RWPE1 (cell line): ENCODE data around the gene SOX18.

ENCODE experiments used
- CTCF ChIA-PET: fragments of 350-600 bp; sonication (Branson Sonifier 250); formaldehyde crosslinking; extraction: SDS; loops from one replicate; lab custom pipeline; 2021; lab: Yijun Ruan, JAX
- POLR2A ChIA-PET: fragments of 400-600 bp; formaldehyde crosslinking; extraction: SDS; loops from one replicate; lab custom pipeline; 2020; ENCODE audit warnings: antibody characterized with exemption; ENCODE audit not compliant: low non-redundant PET; lab: Yijun Ruan, JAX
- DNase-seq: peaks from one replicate; pipeline ENCODE4 v3.0.0; 2012; ENCODE audit warnings: low spot score
- H3K27ac ChIP-seq: fragments of 450-650 bp; 2 replicates; pipeline ENCODE4 v1.5.1; 2017
- TF ChIP-seq, protein P1 (sequence below): fragments of 450-650 bp; conservative IDR thresholded peaks from 2 replicates; pipeline ENCODE4 v1.5.1; 2017; ENCODE audit warnings: low read depth, mild to moderate bottlenecking

SOX18 gene

DNA sequence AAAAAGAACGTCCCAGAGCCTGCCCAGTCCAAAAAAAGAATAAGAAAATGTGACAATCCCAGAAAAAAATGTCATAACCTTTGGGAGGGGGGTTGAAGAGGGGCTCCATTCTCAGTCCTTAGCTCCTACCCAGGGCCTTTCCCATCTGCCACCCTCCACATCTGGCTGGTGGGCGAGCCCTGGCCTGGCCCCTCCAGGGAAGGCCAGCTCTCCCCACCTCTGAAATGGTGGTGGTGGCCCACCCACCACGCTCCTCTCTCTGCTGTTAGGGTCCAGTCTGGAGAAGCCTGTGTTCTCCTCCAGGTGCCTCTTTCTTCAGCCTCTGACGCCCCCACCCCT, 29.5 kb upstream of the SOX18 start:
- peak overlapping the region; percentile 77 for H3K27ac ChIP-seq
- TF ChIP-seq, protein P1, sequence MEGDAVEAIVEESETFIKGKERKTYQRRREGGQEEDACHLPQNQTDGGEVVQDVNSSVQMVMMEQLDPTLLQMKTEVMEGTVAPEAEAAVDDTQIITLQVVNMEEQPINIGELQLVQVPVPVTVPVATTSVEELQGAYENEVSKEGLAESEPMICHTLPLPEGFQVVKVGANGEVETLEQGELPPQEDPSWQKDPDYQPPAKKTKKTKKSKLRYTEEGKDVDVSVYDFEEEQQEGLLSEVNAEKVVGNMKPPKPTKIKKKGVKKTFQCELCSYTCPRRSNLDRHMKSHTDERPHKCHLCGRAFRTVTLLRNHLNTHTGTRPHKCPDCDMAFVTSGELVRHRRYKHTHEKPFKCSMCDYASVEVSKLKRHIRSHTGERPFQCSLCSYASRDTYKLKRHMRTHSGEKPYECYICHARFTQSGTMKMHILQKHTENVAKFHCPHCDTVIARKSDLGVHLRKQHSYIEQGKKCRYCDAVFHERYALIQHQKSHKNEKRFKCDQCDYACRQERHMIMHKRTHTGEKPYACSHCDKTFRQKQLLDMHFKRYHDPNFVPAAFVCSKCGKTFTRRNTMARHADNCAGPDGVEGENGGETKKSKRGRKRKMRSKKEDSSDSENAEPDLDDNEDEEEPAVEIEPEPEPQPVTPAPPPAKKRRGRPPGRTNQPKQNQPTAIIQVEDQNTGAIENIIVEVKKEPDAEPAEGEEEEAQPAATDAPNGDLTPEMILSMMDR = no peak
- DNase-seq = no peak
- CTCF ChIA-PET = interaction anchor here (0.6 to 6.6 kb wide), 8 partner anchors 9 to 799 kb away, joined by 3 to 59 read pairs (median 5); no protein-coding TSS in a partner anchor
- POLR2A ChIA-PET = no interaction called here

DNA sequence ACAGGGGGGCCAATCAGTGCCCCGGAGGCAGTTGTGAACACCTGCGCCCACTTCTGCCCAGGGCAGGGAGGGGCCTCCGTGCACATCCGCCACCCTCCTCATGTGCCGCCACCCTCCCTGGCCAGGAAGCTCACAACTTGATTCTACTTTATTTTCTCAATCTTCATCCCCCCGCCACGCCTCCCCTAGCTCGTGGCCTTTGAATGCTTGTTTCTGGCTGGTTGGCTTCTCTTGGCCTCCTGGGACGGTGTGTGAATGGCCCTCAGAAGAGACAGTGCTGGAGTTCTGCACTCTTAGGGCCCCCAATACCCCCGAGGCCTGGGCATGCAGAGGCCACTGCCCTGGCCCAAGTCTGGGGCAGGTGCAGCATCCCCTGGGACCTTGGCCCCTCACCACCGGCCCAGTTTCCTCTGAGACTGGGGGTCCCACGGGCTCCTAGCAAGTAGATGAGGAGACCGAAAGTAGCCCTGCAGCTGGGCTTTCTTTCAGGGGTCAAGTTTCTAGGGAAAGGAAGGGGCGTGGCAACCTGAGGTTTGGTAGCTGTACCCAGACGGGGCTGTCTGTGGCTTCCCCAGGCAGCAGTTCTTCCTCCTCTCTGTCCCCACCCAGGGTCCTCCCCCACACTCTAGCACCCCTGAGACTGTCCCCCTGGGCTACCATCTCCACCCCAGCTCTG, 28.6 kb upstream of the SOX18 start:
- DNase-seq = no peak
- ChIA-PET POLR2A (interaction anchor here (1.0 kb wide), 1 partner anchor 10 kb away, joined by 3 read pairs; no protein-coding TSS in a partner anchor), CTCF (interaction anchor here (0.5 to 6.6 kb wide), 5 partner anchors 8 to 1490 kb away, joined by 4 to 59 read pairs (median 10); no protein-coding TSS in a partner anchor)
- peak overlapping the region; percentile 77 for H3K27ac ChIP-seq
- TF ChIP-seq, protein P1 = no peak

DNA sequence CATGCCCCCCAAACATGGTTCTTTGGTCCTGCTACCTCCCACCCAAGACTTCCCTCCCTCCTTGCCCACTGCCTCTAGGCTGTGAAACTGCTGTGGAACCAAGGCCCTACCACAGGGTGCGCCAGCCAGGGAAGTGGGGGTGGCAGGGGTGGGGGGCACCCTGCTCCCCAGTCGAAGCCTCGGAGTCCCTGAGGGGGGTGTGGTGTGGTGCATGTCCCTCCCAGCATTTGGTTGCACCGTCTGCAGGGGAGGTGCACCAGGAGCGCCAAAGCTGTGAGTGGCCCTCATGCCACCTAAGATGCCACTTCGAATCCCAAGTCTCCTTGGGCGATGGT, 28.1 kb upstream of the SOX18 start:
- ChIA-PET POLR2A (interaction anchor here (1.0 kb wide), 1 partner anchor 9 kb away, joined by 3 read pairs; no protein-coding TSS in a partner anchor), CTCF (interaction anchor here (0.5 to 5.2 kb wide), 4 partner anchors 8 to 1489 kb away, joined by 4 to 38 read pairs (median 8); no protein-coding TSS in a partner anchor)
- TF ChIP-seq, protein P1 = no peak
- peak overlapping the region; percentile 77 for H3K27ac ChIP-seq
- DNase-seq = no peak

DNA sequence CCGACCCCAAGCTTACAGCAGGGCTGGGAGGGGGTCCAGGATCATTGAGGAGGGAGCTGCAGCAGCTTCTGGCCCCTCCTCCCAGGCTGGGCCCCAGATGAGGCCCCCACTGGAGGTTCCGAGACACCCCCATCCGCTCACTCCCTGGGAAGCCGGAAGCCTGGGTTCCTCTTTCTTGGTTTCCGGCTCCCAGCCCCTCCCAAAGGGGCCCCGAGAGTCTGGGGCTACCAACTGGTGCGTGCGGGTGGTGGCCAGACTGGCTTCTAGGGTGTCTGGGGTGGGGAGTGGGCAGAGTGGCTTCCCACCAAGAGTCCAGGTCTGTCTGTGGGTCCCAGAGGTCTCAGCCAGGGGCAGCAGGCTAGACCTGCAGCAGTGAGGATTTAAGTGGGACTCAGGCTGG, 27.7 kb upstream of the SOX18 start:
- TF ChIP-seq, protein P1 = no peak
- H3K27ac ChIP-seq = no peak overlapping the region
- POLR2A ChIA-PET = interaction anchor here (0.6 to 1.0 kb wide), 2 partner anchors 9 to 480 kb away, joined by 3 to 5 read pairs; no protein-coding TSS in a partner anchor
- DNase-seq = no peak
- CTCF ChIA-PET = interaction anchor here (2.5 kb wide), 1 partner anchor 20 kb away, joined by 10 read pairs; no protein-coding TSS in a partner anchor

DNA sequence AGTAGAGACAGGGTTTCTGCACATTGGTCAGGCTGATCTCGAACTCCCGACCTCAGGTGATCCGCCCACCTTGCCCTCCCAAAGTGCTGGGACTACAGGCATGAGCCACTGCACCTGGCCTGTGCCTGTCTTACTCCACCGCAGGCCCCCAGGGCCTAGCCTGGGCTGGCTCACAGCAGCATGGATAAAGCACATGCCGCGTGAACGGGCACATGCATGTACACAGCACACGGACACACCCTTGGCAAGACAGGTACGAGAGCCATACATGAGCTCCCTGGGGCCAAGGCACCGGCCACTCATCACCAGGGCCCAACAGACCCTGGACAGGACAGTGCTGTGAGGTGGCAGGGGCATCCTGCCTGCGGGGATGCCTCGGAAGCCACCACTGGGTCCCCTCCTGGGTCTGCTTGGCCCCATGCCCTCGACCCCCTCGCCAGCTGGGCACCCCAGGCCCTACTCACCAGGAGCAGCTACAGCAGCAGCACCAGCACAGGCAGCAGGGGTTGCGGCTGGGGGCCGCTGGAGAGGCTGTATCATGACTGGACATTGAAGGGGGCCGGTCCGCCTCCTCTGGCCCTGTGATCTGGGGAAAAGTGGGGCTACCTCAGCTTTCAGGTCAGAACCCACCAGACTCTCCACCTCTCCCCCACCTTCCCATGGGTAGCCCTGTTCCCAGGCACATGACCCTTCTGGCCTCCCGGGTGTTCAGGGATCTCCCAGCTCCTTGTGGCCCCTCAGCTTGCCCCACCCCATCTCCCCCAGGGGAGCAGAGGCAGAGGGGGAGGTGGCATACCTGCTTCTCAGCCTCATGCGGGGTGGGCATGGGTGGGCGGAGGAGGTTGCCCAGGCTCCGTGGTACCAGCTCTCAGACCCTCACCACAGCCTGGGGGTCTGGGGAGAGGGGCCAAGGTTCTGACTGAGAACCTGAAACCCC, 26.9 kb upstream of the SOX18 start:
- CTCF ChIA-PET = interaction anchor here (0.9 to 2.5 kb wide), 3 partner anchors 19 to 44 kb away, joined by 4 to 10 read pairs (median 5); no protein-coding TSS in a partner anchor
- DNase-seq = no peak
- H3K27ac ChIP-seq = 0 out of 2 replicates have a peak overlapping the region, but pooled peaks have one; percentile 0
- TF ChIP-seq, protein P1 = no peak
- POLR2A ChIA-PET = interaction anchor here (0.5 to 1.0 kb wide), 3 partner anchors 13 to 479 kb away, joined by 3 to 8 read pairs (median 5); partner anchors contain the start of gene TCEA2

DNA sequence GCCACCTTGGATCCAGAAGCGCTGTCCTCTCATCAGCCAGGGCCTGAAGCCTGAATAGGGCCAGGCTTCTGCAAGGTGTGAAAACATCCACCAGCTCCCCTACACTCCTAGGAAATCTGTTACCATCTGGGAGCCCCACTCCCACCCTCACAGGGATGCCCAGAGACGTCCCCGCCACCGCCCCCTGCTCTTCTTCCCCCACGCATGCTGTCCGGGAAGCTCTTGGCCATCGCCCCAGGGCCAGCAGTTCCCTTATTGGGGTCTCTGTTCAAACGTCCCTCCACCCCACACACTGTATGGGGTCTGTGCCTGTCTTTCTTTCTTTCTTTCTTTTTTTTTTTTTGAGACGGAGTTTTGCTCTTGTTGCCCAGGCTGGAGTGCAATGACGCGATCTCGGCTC, 26.1 kb upstream of the SOX18 start:
- peak overlapping the region; percentile 47 for H3K27ac ChIP-seq
- ChIA-PET POLR2A (interaction anchor here (0.5 to 1.0 kb wide), 2 partner anchors 13 to 14 kb away, joined by 3 to 8 read pairs; partner anchors contain the start of gene TCEA2), CTCF (interaction anchor here (0.7 to 2.5 kb wide), 4 partner anchors 12 to 44 kb away, joined by 3 to 10 read pairs (median 4); no protein-coding TSS in a partner anchor)
- DNase-seq = no peak
- TF ChIP-seq, protein P1 = no peak
